ENCODE measurements around the gene SORBS1.

The SORBS1 gene

GRCh38 chr10:95511314-95511713 is 49.9 kb downstream of the SORBS1 start:
- no peak for DNase-seq

DNA sequence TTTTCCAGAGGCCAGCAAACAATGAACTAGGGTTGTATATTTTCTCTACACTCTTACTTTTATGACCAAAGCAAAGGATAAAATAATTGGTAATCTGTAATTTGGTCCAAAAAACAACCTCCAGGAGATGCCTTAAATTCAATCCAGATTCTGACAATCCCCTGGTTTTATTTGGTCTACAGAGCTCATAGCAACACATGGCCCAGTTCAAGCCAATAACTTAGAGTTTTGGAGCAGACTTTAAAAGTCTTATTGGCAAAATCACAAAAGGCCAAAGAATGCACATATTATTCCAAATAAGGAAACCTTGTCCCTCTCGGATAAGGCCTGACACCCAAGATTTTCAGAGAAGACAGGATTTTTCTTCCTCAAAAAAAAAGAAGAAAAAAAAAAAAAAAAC is 51.9 kb downstream of the SORBS1 start:
- DNase-seq, result no peak

- no peak for DNase-seq
These were observed 52.4 kb downstream of the SORBS1 start for GRCh38 chr10:95508730-95509129.

DNA sequence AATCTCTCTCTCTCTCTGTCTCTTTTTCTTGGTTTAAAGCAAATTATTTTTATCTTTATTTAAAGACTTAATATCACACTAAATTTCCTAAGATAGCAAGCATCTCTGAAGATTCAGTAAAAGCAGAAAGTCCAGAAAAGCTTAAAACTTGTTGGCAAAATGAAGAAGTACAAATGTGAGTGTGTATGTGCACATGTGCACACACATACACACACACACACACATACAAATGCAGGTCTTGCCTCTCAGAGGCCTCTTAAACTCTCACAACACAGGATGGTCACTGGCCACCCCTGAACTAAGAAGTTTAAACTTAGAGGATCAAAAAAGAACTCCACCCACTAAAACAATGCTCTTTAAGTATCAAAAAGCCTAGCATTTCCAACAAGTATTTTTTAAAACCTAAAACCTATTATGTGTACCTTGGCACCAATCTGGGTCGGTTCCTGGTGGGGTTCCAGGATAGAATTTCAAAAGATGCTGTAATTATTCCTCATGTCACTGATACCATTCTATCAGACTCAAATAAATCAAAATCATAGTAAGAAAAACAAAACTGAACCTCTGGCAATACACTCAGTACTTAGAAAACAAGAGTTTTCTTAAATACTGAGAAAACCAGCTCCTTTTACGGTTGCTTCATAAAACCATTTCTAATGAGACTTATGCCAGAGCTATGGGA is 55.0 kb downstream of the SORBS1 start:
- DNase-seq, result no peak

DNA sequence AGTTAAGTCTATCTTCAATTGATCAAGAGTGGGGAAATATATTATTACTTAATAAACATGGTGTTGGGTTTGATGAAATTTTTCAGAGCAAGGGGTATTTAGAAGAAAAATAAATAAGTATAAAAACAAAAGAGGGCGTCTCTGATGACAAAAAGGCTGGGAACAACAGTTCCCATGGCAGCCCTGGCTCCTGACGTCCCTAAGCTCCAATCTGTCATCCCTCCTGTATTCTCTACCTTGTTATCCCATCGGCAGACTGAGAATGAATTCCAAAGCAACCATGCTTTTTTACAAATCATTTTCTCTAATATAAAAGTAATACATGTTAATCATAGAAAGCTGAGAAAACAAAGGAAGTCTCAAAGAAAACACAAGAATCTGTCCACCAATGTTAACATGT is 55.5 kb downstream of the SORBS1 start:
- no peak for DNase-seq

DNA sequence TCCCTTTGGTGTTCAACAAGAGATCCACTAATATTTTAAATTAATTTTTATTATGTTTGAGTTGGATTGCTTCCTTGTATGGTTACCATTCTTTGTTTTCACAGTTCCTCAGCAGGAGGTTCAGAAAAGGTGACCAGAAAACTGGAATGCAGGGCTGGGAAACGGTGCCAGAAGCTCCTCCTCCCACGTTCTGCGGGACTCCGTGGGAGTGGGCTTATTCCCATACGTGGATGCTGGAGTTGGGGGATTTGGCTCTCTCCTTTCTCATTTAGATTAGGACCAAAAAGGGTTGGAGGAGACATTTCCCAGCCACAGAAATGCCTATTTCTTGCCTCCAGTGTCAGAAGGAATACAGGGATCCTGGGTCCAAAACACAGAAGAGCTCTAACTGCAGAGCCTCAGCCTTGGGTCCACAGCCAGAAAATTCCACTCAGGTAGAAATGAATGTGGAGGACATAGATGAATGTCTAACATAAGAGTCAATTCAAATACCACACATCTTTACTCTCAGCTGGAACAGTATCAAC is 56.0 kb downstream of the SORBS1 start:
- DNase-seq, result no peak

DNA sequence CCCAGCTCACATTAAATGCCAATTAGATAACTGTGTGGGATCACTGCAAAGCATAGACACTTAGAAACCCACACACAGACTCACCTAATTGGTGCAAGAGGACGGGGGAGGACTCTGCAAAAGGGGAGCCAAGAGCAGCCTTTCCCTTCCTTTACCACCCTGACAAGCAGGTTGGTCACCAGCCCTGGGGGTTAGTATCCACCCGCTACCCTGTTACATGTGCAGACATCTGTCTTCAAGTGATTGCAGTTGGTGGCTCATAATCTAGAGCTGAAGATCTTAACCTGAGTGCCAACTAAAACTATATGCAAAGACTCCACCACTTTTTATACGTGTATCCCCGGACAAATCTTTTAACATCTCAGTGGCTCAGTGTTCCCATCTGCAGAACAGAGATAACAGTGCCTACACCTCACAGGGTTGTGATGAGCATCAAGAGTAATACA is 56.9 kb downstream of the SORBS1 start:
- DNase-seq, result no peak

DNA sequence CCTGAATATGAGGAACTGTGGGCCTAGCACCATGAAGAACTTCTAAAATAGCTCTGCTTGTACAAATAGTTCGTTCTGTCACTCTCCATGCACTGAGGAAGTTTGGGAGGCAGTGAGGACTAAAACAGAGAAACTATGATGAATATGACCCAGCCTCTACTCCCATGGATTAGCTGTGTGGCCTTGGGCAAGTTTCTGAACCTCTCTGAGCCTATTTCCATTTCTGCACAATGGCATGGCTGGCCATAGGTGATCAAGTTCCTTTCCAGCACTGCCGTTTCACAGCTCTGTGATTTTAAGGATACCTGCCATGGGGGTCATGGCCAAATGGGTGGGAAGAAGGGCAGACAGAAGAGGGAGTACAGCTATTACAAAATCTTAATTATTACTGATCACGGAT is 57.6 kb downstream of the SORBS1 start:
- no peak for DNase-seq

DNA sequence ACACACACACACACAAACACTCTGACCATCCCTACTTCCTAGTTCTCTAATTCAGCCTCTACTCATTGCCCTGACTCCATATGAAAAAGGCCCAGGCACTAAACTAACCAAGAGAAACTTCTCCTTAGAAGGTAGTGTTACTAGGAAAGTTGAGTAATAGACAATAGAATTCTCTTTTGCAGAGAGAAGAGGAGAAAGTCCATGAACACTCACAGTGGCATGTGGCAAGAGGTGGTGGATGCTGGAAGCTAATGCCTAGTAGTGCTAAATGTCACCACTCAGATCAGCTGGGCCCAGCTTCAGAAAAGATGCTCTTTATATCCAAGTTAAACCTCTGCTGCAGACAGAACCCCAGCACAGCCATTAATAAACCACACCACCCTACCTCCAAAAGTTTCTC is 58.2 kb downstream of the SORBS1 start:
- DNase-seq, result no peak

- no peak for DNase-seq
These were observed 58.8 kb downstream of the SORBS1 start for GRCh38 chr10:95502377-95502776.

DNA sequence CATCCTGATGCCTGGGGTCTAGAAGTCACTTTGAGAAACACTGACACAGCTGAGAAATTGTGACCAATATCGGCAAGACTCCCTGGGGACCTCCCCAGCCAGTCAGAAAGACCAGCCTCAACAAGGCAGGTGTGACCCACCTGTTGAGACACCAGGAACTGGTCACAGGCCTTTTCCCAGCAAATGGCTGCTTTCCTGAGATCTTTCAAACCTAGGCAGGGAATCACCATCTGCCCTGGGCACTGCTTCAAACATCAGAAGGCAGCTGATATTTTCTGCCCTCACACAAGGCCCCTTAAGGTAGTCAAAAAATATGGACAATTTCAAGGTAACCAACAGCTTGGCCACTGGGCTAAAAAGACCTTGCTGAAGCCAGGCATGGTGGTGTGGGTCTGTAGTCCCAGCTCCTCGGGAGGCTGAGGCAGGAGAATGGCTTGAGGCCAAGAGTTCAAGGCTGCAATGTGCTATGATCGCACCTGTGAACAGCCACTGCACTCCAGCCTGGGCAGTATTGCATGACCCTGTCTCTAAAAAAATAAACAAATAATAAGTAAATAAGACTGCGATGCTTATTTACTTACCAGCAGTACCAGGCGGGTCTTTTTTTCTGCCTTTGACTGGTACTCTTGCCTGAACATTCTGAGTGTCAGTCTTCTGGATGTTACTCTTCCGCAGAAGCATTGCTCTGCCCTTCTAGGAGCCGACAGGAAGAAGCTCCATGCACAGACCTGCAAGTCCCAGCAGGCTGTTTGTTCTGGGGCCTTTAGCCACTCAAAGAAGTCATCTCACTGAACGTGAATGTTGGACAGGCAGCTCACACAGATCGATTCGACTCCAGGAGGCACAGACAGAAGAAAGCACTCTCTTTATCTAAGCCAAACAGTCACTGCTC is 59.7 kb downstream of the SORBS1 start:
- no peak for DNase-seq

GRCh38 chr10:95500649-95501048 is 60.5 kb downstream of the SORBS1 start:
- DNase-seq, result no peak

DNA sequence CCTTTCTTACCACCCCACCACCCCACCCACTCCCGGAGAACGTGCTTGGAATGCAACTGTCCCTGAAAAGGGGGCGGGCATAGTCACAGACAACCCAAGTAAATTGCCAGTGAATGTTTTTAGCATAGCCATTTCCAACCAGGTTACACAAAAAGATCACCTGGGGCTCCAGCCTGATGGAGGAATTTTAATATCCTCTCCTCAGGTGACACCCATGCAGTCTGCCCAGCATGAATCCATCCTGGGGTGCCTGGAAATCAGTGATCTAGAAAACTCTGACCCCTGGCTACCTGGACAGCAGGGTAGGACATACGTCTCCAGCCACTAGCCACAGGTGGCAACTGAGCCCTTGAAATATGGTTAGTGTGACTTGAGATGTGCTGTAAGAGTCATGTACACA is 61.1 kb downstream of the SORBS1 start:
- DNase-seq, result no peak

DNA sequence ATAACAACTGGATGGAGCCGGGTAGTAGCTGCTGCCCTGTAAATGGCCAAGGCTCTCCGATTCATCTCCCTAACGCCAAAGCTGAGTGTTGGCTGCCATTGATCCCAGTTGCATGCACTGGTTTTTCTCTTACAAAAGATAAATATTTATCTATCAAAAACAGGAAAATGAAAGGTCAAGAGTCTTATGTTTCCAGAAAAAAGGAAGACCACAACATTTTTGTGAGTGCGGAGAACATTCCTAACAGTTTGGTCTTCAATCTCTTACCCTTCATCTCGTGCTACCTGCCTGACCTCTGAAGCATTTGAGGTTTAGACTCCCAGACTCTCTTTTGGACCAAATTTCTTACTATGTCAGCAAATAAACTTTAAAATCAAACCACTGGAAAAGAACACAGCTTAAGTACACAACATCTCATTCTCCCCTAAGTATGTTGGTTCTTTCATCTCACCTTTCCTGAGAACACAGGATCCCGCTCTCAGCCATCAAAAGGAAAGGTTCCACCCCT is 61.6 kb downstream of the SORBS1 start:
- no peak for DNase-seq

DNA sequence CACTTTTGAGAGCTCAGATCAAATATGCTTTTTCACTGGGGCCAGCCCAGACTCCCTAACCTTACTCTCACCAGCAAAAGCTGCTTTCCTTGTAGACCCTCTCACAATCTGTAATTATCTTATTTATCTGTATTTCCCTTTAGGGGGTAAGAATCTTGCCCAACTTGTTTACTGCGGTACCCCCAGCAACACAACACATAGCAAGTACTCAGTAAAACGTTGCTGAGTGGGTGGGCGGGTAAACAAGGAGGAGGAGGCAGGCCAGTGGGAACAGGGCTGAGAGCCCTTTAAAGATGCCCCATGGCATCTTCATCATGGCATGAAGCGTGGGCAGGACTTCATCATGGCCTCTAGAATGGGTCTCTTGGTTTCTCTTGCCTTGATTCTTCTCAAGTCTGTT is 64.2 kb downstream of the SORBS1 start:
- no peak for DNase-seq

GRCh38 chr10:95496246-95496911 is 64.8 kb downstream of the SORBS1 start:
- DNase-seq, result no peak

DNA sequence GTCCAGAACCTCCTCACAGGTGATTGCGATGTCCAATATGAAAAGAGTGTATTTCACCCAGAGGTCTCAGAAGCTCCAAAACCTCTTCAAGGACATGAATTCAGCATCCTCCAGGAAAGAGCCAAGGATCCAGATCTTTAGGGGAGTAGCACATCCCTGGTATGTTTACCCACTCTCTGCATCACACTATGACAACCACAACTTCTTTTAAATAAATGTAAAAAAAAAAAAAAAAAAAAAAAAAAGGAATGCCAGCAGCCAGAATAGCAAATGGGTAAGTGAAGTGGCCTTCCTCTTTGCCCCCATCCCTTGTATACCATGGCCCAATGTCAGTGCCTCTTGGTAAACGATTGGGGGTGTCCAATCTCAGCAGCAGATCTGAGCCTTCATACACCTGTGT is 67.3 kb downstream of the SORBS1 start:
- DNase-seq, result no peak

GRCh38 chr10:95487994-95488393 is 73.2 kb downstream of the SORBS1 start:
- DNase-seq, result no peak

DNA sequence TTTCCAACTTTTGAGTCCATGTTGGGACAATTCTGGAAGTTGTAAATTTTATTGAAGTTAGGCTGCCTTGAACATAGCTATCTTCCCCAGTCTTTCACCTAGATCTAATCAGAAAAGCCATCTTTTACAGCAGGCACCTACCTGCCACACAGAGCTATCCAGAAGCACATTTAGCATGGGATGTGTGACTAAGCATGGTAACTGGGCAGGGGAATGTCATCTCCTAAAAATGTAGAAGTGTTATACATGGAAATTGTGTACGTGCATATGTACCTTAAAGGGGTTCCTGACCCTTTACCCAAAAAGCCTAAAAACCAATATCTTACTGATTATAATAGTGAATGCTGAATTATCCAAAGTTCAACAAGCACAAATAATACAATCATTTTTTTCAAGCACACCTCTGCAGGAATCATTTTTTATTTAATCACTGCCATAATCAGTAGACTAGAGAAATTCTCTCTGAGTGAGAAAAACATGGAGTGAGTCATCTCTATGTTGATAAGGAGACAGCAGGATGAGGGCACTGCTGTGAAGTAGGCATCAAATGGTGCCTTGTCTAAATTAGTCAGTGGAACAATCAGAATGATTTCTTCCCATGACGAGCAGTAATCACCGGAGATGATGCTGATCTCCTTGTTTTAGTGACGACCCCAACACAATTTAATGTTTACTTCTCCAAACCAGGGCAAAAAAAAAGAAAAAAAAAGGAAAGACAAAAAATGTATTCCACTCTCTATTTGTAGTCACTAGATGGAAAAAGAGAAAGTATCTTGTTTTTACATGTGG is 75.9 kb downstream of the SORBS1 start:
- no peak for DNase-seq

GRCh38 chr10:95482501-95483233 is 78.5 kb downstream of the SORBS1 start:
- DNase-seq, result no peak

DNA sequence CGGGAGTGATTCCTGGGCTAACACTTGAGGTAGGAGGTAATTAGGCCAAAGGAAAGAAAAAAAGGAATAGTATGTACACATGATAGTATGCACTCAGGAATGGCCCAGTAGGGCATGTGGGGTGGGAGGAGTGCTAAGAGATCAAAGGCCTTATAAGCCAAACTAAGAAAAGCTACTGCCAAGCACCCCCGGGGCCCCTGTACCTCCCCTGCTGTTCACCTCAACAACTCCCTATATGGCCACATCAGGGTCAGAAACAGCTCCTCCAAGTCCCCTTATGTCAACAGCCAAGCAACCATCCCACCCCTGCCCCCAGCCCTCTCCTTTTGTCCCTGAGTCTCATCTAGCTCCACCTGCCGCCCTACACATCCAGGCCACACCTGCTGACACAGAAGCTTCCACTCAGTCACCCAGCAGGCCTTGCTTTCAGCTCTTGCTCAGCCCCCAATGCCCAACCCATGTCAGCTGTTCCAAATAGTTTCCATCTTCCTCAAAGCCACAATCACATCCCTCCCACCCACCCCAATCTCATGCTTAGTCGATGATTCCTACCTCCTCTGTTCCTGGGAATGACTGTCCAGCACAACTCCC is 80.2 kb downstream of the SORBS1 start:
- DNase-seq, result no peak

Measured in right forelimb (tissue), 1 donor.